WERI-Rb-1 (cell line): ENCODE results near the gene BICDL1.
A peak's percentile ranks its signal among the peaks of the same experiment; 100 is the strongest.
"Not testable (repeated sequence)": the region's sequence is repeated elsewhere in the genome, so short reads cannot be mapped to it uniquely, and the experiment has no call there.

ENCODE experiments used
- DNase-seq: peaks from one replicate; pipeline ENCODE4 v3.0.0-alpha.2; 2020
- H3K27ac ChIP-seq: fragments of 250-450 bp; sonication (Bioruptor Pico); 2 replicates; pipeline ENCODE4 v1.5.1; 2020; ENCODE audit warnings: mild to moderate bottlenecking, moderate library complexity
- H3K27me3 ChIP-seq: fragments of 250-450 bp; sonication (Bioruptor Pico); 2 replicates; pipeline ENCODE4 v1.5.1; 2021; ENCODE audit warnings: mild to moderate bottlenecking, low read depth, moderate library complexity; ENCODE audit not compliant: insufficient read depth, severe bottlenecking
- H3K36me3 ChIP-seq: fragments of 250-450 bp; sonication (Bioruptor Pico); 2 replicates; pipeline ENCODE4 v1.5.1; 2020; ENCODE audit warnings: mild to moderate bottlenecking, moderate library complexity
- H3K4me3 ChIP-seq: 2 replicates; pipeline ENCODE4 v1.5.1; 2011; ENCODE audit warnings: low read depth, mild to moderate bottlenecking, control low read depth, low read length
- H3K9me3 ChIP-seq: fragments of 250-450 bp; sonication (Bioruptor Pico); 2 replicates; pipeline ENCODE4 v1.5.1; 2021; ENCODE audit warnings: mild to moderate bottlenecking, moderate library complexity; ENCODE audit not compliant: severe bottlenecking
- CTCF ChIP-seq: IDR thresholded peaks from 2 replicates; pipeline ENCODE4 v1.5.1; 2011; ENCODE audit warnings: low read depth, mild to moderate bottlenecking, control low read depth, inconsistent platforms, low read length

BICDL1 gene

GRCh38 chr12:119980242-119980641 is 8.8 kb upstream of the BICDL1 start:
- no peak for DNase-seq
- no peaks in the 10 kb centered on the region for H3K36me3 ChIP-seq
- H3K27me3 ChIP-seq, result no peaks in the 10 kb centered on the region
- H3K27ac ChIP-seq, result no peak overlapping the region
- TF ChIP-seq CTCF, result no peak
- H3K9me3 ChIP-seq, result no peaks in the 10 kb centered on the region
- H3K4me3 ChIP-seq, result no peak overlapping the region

- H3K27me3 ChIP-seq, H3K9me3 ChIP-seq, H3K4me3 ChIP-seq, H3K36me3 ChIP-seq, DNase-seq, H3K27ac ChIP-seq: not testable (repeated sequence)
These were observed 8.3 kb upstream of the BICDL1 start for GRCh38 chr12:119980702-119981101.

GRCh38 chr12:119989361-119989730 is 310 bp downstream of the BICDL1 start:
- H3K27ac ChIP-seq, result peak overlapping the region; percentile 87
- no peaks in the 10 kb centered on the region for H3K27me3 ChIP-seq
- no peaks in the 10 kb centered on the region for H3K9me3 ChIP-seq
- peak; percentile 55 for DNase-seq
- TF ChIP-seq CTCF, result no peak
- peak overlapping the region; percentile 52 for H3K4me3 ChIP-seq
- H3K36me3 ChIP-seq, result peaks cover 5% of the 10 kb centered on the region

- Histone ChIP-seq H3K9me3 (no peaks in the 10 kb centered on the region), H3K36me3 (peaks cover 5% of the 10 kb centered on the region), H3K27ac (peak overlapping the region; percentile 77), H3K4me3 (peak overlapping the region; percentile 85), H3K27me3 (no peaks in the 10 kb centered on the region)
- peak; percentile 22 for DNase-seq
- TF ChIP-seq CTCF, result no peak
These were observed 820 bp downstream of the BICDL1 start for GRCh38 chr12:119989731-119990381.

GRCh38 chr12:119990382-119990874 is 1.4 kb downstream of the BICDL1 start:
- peak; percentile 65 for DNase-seq
- Histone ChIP-seq H3K4me3 (peak overlapping the region; percentile 85), H3K27me3 (no peaks in the 10 kb centered on the region), H3K9me3 (no peaks in the 10 kb centered on the region), H3K36me3 (peaks cover 5% of the 10 kb centered on the region), H3K27ac (peak overlapping the region; percentile 77)
- TF ChIP-seq CTCF, result no peak

GRCh38 chr12:119992129-119992705 is 3.2 kb downstream of the BICDL1 start:
- H3K4me3 ChIP-seq, result no peak overlapping the region
- no peak overlapping the region for H3K27ac ChIP-seq
- no peaks in the 10 kb centered on the region for H3K9me3 ChIP-seq
- no peaks in the 10 kb centered on the region for H3K27me3 ChIP-seq
- H3K36me3 ChIP-seq, result peaks cover 5% of the 10 kb centered on the region
- TF ChIP-seq CTCF, result no peak
- DNase-seq, result no peak
